Neural cell (in vitro differentiated cells): Measurements from ENCODE around the gene PDS5B. TPM values are rescaled to one million over a fixed set of nuclear protein-coding genes. Genes with fewer than 3 reads are reported as not detected.

ENCODE experiments used
- H2AFZ ChIP-seq: fragments of 200-600, 300-800 bp; sonication (generic), shearing (Covaris generic); 2 replicates; pipeline ENCODE4 v1.6.0; 2014; ENCODE audit warnings: low read depth, mild to moderate bottlenecking, antibody characterized with exemption, low read length, moderate library complexity
- H3F3A ChIP-seq: fragments of 200-600 bp; shearing (Covaris generic); 2 replicates; pipeline ENCODE4 v1.6.1; 2016; ENCODE audit warnings: mild to moderate bottlenecking, moderate library complexity, mixed read lengths, antibody characterized with exemption, low read length; ENCODE audit not compliant: insufficient read depth, poor library complexity, severe bottlenecking
- H3K27ac ChIP-seq: fragments of 200-600, 300-800 bp; sonication (generic), shearing (Covaris generic); 2 replicates; pipeline ENCODE4 v1.5.1; 2014; ENCODE audit warnings: mild to moderate bottlenecking, low read length, moderate library complexity
- H3K27me3 ChIP-seq: fragments of 300-800, 200-600 bp; sonication (generic), shearing (Covaris generic); 2 replicates; pipeline ENCODE4 v1.6.0; 2014; ENCODE audit warnings: mild to moderate bottlenecking, low read depth, low read length, moderate library complexity; ENCODE audit not compliant: insufficient read depth
- H3K36me3 ChIP-seq: fragments of 300-800, 200-600 bp; sonication (generic), shearing (Covaris generic); 2 replicates; pipeline ENCODE4 v1.5.1; 2014; ENCODE audit warnings: mild to moderate bottlenecking, antibody characterized with exemption, low read length, moderate library complexity; ENCODE audit not compliant: insufficient read depth
- H3K4me2 ChIP-seq: fragments of 300-800, 200-600 bp; sonication (generic), shearing (Covaris generic); 2 replicates; pipeline ENCODE4 v1.6.0; 2014; ENCODE audit warnings: mild to moderate bottlenecking, low read length
- H3K4me3 ChIP-seq: fragments of 300-800, 200-600 bp; sonication (generic), shearing (Covaris generic); 2 replicates; pipeline ENCODE4 v1.5.1; 2014; ENCODE audit warnings: mild to moderate bottlenecking, low read length, moderate library complexity
- H3K79me2 ChIP-seq: fragments of 200-600 bp; shearing (Covaris generic); replicated peaks from 2 replicates; pipeline ENCODE4 v1.6.0; 2014; ENCODE audit warnings: mild to moderate bottlenecking, low read length, moderate library complexity; ENCODE audit not compliant: insufficient read depth
- H3K9ac ChIP-seq: fragments of 300-800, 200-600 bp; sonication (generic), shearing (Covaris generic); 2 replicates; pipeline ENCODE4 v1.6.1; 2016; ENCODE audit warnings: mild to moderate bottlenecking, low read length, mixed read lengths
- H3K9me2 ChIP-seq: fragments of 200-600 bp; shearing (Covaris generic); 2 replicates; pipeline ENCODE4 v1.6.1; 2016; ENCODE audit warnings: mild to moderate bottlenecking, low read length, mixed read lengths; ENCODE audit not compliant: insufficient read depth
- H3K9me3 ChIP-seq: fragments of 200-600, 300-800 bp; sonication (generic), shearing (Covaris generic); 2 replicates; pipeline ENCODE4 v1.6.1; 2016; ENCODE audit warnings: mild to moderate bottlenecking, mixed run types, low read length, moderate library complexity, mixed read lengths
- H4K20me1 ChIP-seq: fragments of 200-600 bp; shearing (Covaris generic); 2 replicates; pipeline ENCODE4 v1.6.1; 2016; ENCODE audit warnings: mild to moderate bottlenecking, mixed run types; ENCODE audit not compliant: insufficient read depth
- CTCF ChIP-seq: fragments of 450-650 bp; IDR thresholded peaks from 2 replicates; pipeline ENCODE4 v1.5.1; 2014; ENCODE audit warnings: antibody characterized with exemption, mild to moderate bottlenecking, moderate library complexity; ENCODE audit not compliant: poor library complexity, severe bottlenecking
- EP300 ChIP-seq: fragments of 450-650 bp; conservative IDR thresholded peaks from 2 replicates; pipeline ENCODE4 v1.6.1; 2014; ENCODE audit warnings: antibody characterized with exemption, mild to moderate bottlenecking, moderate library complexity; ENCODE audit not compliant: poor library complexity, severe bottlenecking
- EZH2 ChIP-seq: fragments of 200-600, 300-800 bp; shearing (Covaris generic), sonication (generic); IDR thresholded peaks from 2 replicates; pipeline ENCODE4 v1.6.1; 2014; ENCODE audit warnings: antibody characterized with exemption, low read length, borderline replicate concordance, mild to moderate bottlenecking; ENCODE audit not compliant: insufficient read depth, poor library complexity, severe bottlenecking
- MXI1 ChIP-seq: fragments of 450-650 bp; conservative IDR thresholded peaks from 2 replicates; pipeline ENCODE4 v1.6.1; 2014; ENCODE audit warnings: antibody characterized with exemption, mild to moderate bottlenecking; ENCODE audit not compliant: poor library complexity, severe bottlenecking
- POLR2AphosphoS5 ChIP-seq: IDR thresholded peaks from 2 replicates; pipeline ENCODE4 v1.6.1; 2012
- RAD21 ChIP-seq: fragments of 450-650 bp; conservative IDR thresholded peaks from 2 replicates; pipeline ENCODE4 v1.6.1; 2014; ENCODE audit warnings: antibody characterized with exemption, mild to moderate bottlenecking, moderate library complexity
- REST ChIP-seq: IDR thresholded peaks from 2 replicates; pipeline ENCODE4 v1.6.1; 2012; ENCODE audit warnings: borderline replicate concordance
- SMC3 ChIP-seq: fragments of 450-650 bp; conservative IDR thresholded peaks from 2 replicates; pipeline ENCODE4 v1.6.1; 2014; ENCODE audit warnings: antibody characterized with exemption, mild to moderate bottlenecking, moderate library complexity; ENCODE audit not compliant: poor library complexity
- polyA plus RNA-seq: library from polyadenylated mRNA; depleted of rRNA; stranded (reverse); fragments of >200 nt; gene quantifications from 2 replicates; pipeline ENCODE4 v1.2.3, GENCODE V29; 2014

The PDS5B gene
- polyA plus RNA-seq, 1 donor from 2014 or later: 27.6 TPM

GRCh38 chr13:32610538-32610937, 24.3 kb downstream of the PDS5B start:
- no peak overlapping the region for H3K4me2 ChIP-seq
- H3K9ac ChIP-seq: no peak overlapping the region
- no peak overlapping the region for H3K27ac ChIP-seq
- no peak for TF ChIP-seq SMC3
- TF ChIP-seq RAD21: no peak
- TF ChIP-seq MXI1: no peak
- no peak for TF ChIP-seq EP300
- no peak for TF ChIP-seq POLR2AphosphoS5
- no peaks in the 10 kb centered on the region for H3K27me3 ChIP-seq
- H3K9me3 ChIP-seq: no peaks in the 10 kb centered on the region
- peaks cover 79% of the 10 kb centered on the region for H3K79me2 ChIP-seq
- no peak overlapping the region for H3K4me3 ChIP-seq
- no peak overlapping the region for H2AFZ ChIP-seq
- H3K36me3 ChIP-seq: no peaks in the 10 kb centered on the region
- H4K20me1 ChIP-seq: no peaks in the 10 kb centered on the region
- no peaks in the 10 kb centered on the region for H3F3A ChIP-seq
- H3K9me2 ChIP-seq: no peaks in the 10 kb centered on the region

GRCh38 chr13:32610977-32611376, 24.7 kb downstream of the PDS5B start:
- H3K4me3 ChIP-seq: no peak overlapping the region
- H4K20me1 ChIP-seq: no peaks in the 10 kb centered on the region
- H3K79me2 ChIP-seq: peaks cover 83% of the 10 kb centered on the region
- no peaks in the 10 kb centered on the region for H3K9me2 ChIP-seq
- no peak overlapping the region for H3K4me2 ChIP-seq
- no peak overlapping the region for H3K9ac ChIP-seq
- H3K36me3 ChIP-seq: no peaks in the 10 kb centered on the region
- no peak overlapping the region for H2AFZ ChIP-seq
- H3K9me3 ChIP-seq: no peaks in the 10 kb centered on the region
- H3K27me3 ChIP-seq: no peaks in the 10 kb centered on the region
- no peak overlapping the region for H3K27ac ChIP-seq
- TF ChIP-seq MXI1 (no peak), RAD21 (no peak), EZH2 (no peak), POLR2AphosphoS5 (no peak), EP300 (no peak), CTCF (no peak), SMC3 (no peak), REST (no peak)
- H3F3A ChIP-seq: no peaks in the 10 kb centered on the region

DNA sequence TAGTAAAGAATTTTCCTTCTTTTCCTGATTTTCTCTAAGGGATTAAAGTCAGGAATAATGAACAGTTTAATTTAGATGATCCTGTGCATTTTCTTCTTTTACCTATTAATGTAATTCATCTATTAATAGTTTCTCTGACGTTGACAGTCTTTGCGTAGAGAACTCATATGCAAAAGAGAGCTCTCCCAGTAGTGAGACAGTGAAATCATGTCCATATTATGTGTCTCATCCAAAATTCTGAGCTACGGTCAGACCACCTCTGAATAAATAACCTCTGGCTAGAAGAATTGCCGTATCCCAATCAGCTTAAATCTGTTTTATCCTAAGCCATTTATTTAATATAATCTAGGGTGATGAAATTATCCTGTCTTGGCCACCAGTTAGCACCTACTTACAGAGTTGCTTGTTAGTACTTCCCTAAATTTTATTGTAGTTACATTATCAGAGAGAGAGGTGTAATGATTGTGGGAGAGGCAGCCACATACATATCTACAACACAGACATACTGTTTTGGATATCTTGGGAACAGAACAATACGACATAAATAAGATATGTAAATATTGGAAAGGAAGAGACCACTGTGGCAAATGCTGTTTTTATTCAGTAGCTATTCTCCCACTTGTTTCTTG, 30.7 kb downstream of the PDS5B start:
- no peak overlapping the region for H3K9ac ChIP-seq
- H2AFZ ChIP-seq: no peak overlapping the region
- no peak overlapping the region for H3K4me2 ChIP-seq
- no peak overlapping the region for H3K4me3 ChIP-seq
- H3K36me3 ChIP-seq: no peaks in the 10 kb centered on the region
- TF ChIP-seq CTCF: no peak
- TF ChIP-seq MXI1: no peak
- TF ChIP-seq RAD21: no peak
- TF ChIP-seq REST: no peak
- H3K27ac ChIP-seq: no peak overlapping the region
- H3K79me2 ChIP-seq: peaks cover 96% of the 10 kb centered on the region
- H3K9me2 ChIP-seq: no peaks in the 10 kb centered on the region
- H3K27me3 ChIP-seq: no peaks in the 10 kb centered on the region
- H3K9me3 ChIP-seq: no peaks in the 10 kb centered on the region
- no peaks in the 10 kb centered on the region for H4K20me1 ChIP-seq
- no peaks in the 10 kb centered on the region for H3F3A ChIP-seq
